SK-N-SH treated with all-trans-retinoic acid at 6 μM for 48 hours (cell line): ENCODE results near the gene ECM1.

Experiments
- BACH2 ChIP-seq: fragments of 250-450 bp; sonication (Bioruptor Pico); IDR thresholded peaks from 2 replicates; pipeline ENCODE4 v1.9.0; 2021; ENCODE audit warnings: mild to moderate bottlenecking, borderline replicate concordance
- CSDC2 ChIP-seq: fragments of 250-450 bp; sonication (Bioruptor Pico); IDR thresholded peaks from 2 replicates; pipeline ENCODE4 v1.5.0; 2020; ENCODE audit warnings: mild to moderate bottlenecking, moderate library complexity
- TOX ChIP-seq: fragments of 250-450 bp; sonication (Bioruptor Pico); IDR thresholded peaks from 2 replicates; pipeline ENCODE4 v1.8.0; 2021; ENCODE audit warnings: mild to moderate bottlenecking, moderate library complexity, borderline replicate concordance
- ZC3H10 ChIP-seq: fragments of 250-450 bp; sonication (Bioruptor Pico); IDR thresholded peaks from 2 replicates; pipeline ENCODE4 v1.5.1; 2021; ENCODE audit warnings: mild to moderate bottlenecking, moderate library complexity
- ZFP3 ChIP-seq: fragments of 250-450 bp; sonication (Bioruptor Pico); IDR thresholded peaks from 2 replicates; pipeline ENCODE4 v1.5.0; 2020; ENCODE audit warnings: mild to moderate bottlenecking, moderate library complexity
- ZFP30 ChIP-seq: fragments of 450-650 bp; formaldehyde crosslinking; IDR thresholded peaks from 2 replicates; pipeline ENCODE4 v1.5.0; 2022; ENCODE audit warnings: mild to moderate bottlenecking, moderate library complexity
- TF ChIP-seq, protein P1 (sequence below): fragments of 250-450 bp; sonication (Bioruptor Pico); IDR thresholded peaks from 2 replicates; pipeline ENCODE4 v1.5.1; 2020; ENCODE audit warnings: low read depth, mild to moderate bottlenecking, moderate library complexity
- TF ChIP-seq, protein P2 (sequence below): fragments of 250-450 bp; sonication (Bioruptor Pico); IDR thresholded peaks from 2 replicates; pipeline ENCODE4 v1.8.0; 2020; ENCODE audit warnings: mild to moderate bottlenecking, moderate library complexity, borderline replicate concordance

DNA sequence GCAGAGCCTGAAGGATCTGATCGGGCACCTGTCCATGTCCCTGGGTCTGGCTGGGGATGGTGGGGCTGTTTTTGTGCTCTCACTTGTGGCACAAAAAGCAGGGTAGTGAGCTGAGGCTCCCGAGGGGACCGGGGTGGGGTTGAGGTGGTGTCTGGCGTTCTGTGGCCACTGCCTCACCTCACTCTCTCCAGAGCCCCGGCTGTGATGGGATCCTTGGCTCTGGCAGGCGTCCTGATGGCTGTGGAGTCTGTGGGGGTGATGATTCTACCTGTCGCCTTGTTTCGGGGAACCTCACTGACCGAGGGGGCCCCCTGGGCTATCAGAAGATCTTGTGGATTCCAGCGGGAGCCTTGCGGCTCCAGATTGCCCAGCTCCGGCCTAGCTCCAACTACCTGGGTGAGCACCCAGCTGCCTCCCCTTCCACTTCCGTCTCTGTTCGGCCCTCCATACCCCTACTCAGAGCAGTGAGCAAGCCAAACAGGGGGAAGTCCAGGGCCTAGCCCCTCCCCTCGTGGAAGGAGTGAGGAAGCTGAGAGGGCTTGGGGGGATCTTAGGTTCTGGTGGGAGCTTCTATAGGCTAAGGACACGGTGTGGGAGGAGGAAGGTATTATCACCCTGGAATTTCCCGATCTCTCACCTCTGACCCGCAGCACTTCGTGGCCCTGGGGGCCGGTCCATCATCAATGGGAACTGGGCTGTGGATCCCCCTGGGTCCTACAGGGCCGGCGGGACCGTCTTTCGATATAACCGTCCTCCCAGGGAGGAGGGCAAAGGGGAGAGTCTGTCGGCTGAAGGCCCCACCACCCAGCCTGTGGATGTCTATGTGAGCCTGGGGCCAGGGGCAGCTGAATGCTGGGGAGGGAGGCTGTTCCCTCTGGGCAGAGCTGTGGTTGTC is 48.3 kb downstream of the ECM1 start:
- TF ChIP-seq ZC3H10 (no peak), ZFP3 (CRISPR knock-in tag) (no peak), CSDC2 (CRISPR knock-in tag) (no peak), TOX (CRISPR knock-in tag) (no peak), ZFP30 (CRISPR knock-in tag) (no peak), BACH2 (CRISPR knock-in tag) (no peak)
- TF ChIP-seq, protein P1, sequence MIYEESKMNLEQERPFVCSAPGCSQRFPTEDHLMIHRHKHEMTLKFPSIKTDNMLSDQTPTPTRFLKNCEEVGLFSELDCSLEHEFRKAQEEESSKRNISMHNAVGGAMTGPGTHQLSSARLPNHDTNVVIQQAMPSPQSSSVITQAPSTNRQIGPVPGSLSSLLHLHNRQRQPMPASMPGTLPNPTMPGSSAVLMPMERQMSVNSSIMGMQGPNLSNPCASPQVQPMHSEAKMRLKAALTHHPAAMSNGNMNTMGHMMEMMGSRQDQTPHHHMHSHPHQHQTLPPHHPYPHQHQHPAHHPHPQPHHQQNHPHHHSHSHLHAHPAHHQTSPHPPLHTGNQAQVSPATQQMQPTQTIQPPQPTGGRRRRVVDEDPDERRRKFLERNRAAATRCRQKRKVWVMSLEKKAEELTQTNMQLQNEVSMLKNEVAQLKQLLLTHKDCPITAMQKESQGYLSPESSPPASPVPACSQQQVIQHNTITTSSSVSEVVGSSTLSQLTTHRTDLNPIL (CRISPR knock-in tag): no peak
- TF ChIP-seq, protein P2, sequence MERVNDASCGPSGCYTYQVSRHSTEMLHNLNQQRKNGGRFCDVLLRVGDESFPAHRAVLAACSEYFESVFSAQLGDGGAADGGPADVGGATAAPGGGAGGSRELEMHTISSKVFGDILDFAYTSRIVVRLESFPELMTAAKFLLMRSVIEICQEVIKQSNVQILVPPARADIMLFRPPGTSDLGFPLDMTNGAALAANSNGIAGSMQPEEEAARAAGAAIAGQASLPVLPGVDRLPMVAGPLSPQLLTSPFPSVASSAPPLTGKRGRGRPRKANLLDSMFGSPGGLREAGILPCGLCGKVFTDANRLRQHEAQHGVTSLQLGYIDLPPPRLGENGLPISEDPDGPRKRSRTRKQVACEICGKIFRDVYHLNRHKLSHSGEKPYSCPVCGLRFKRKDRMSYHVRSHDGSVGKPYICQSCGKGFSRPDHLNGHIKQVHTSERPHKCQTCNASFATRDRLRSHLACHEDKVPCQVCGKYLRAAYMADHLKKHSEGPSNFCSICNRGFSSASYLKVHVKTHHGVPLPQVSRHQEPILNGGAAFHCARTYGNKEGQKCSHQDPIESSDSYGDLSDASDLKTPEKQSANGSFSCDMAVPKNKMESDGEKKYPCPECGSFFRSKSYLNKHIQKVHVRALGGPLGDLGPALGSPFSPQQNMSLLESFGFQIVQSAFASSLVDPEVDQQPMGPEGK (CRISPR knock-in tag): no peak
